Subcutaneous adipose tissue (tissue), 4 donors: ENCODE results near the gene PRX. TPM values are rescaled to one million over a fixed set of nuclear protein-coding genes. Genes with fewer than 3 reads are reported as not detected.

Experiments used
- total RNA-seq, 4 donors: library from RNA; depleted of rRNA; stranded (reverse); fragments of >200 nt; gene quantifications; one replicate each; pipeline ENCODE4 v1.1.0, GENCODE V29; 2016
- TF ChIP-seq, protein P1 (sequence below): fragments of 450-650 bp; IDR thresholded peaks from one replicate; pipeline ENCODE4 v1.5.1; 2016; ENCODE audit warnings: low read depth, mild to moderate bottlenecking, control low read depth, antibody characterized with exemption, moderate library complexity

PRX gene
- total RNA-seq, 4 donors from 2014 or later = 2.0 to 8.1 (median 3.4) TPM

DNA sequence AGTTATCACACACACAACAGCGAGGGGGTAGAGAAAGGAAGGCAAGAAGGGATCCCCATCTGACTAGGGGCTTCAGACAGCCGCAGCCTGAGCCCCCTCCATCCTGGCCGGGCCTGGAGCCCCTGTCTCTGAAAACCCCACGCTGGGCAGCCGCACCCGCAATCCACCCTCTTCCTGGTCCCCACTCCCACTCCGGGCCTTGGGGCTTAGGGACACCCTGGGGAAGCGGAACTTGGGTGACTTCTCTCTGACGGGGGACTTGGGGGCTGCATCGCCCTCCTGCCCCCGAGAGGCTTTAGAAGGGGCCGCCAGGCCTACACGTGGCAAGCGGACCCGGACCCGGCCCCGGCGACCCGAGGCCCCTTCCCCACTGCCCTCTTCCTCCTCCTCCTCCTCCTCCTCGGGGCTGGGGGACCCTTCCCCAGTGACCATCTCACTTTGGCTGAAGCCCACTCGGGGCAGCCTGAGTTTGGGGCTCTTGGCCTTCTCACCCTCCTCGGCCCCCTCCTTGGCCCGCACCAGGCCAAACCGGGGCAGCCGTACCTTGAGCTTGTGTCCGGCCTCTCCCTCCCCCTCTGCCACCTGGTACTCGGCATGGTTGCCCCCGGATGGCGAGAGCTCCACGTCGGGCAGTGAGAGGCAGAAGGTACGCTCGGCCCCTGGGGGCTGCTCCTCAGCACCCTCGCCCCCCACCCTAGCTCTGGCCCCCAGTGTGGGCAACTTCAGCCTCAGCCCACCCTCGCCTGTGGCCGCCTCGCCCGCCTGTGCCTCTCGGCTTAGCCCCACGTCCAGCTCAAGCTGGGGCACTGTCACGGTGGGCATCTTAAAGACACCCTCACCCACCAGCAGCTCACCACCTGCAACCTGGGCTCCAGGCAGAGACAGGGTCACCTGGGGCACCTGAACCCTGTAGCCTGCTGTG is 19.0 kb downstream of the PRX start:
- TF ChIP-seq, protein P1, sequence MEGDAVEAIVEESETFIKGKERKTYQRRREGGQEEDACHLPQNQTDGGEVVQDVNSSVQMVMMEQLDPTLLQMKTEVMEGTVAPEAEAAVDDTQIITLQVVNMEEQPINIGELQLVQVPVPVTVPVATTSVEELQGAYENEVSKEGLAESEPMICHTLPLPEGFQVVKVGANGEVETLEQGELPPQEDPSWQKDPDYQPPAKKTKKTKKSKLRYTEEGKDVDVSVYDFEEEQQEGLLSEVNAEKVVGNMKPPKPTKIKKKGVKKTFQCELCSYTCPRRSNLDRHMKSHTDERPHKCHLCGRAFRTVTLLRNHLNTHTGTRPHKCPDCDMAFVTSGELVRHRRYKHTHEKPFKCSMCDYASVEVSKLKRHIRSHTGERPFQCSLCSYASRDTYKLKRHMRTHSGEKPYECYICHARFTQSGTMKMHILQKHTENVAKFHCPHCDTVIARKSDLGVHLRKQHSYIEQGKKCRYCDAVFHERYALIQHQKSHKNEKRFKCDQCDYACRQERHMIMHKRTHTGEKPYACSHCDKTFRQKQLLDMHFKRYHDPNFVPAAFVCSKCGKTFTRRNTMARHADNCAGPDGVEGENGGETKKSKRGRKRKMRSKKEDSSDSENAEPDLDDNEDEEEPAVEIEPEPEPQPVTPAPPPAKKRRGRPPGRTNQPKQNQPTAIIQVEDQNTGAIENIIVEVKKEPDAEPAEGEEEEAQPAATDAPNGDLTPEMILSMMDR = no peak

DNA sequence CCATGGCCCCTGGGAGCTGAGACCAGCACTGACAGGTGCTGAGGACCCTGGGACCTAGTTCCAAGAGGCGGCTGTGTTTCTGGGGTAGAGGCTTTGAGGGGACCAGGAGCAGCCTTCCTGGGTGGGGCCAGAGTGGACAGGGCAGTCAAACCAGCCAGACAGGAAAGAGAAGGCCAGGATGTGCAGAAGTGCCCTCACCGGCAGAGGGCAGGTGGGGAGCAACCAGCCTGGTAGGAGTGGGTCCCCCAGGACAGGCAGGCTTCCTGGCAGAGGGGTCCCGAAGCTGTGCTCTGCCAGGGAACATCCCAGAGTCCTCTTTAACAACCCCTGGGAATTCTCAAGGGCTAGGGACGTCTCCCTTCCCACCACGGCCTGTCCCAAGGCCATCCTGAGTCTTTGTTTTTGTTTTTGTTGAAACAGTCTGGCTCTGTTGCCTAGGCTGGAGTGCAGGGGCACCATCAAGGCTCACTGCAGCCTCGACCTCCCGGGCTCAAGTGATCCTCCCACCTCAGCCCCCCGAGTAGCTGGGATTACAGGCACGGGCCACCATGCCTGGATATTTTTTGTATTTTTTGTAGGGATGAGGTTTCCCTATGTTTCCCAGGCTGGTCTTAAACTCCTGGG is 20.2 kb downstream of the PRX start:
- TF ChIP-seq, protein P1 = no peak

DNA sequence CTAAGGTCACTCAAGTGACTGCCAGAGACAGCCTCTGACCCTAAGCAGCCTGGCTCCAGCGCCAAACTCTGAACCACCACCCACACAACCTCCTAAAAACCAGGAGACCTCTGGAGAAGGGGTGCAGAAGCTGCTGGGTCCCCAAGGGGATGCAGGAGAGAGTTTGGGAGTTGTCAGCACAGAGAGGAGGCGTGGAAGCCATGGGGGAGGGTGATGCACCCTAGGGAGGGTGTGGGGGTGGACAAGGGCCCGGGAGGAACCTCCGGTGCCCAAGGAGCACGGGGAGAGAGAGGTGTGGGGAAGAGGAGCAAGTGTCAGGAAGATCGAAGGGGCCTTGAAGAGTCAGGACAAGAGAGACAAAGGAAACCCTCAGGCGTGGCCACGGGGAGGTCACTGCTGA is 21.1 kb downstream of the PRX start:
- TF ChIP-seq, protein P1 = no peak

DNA sequence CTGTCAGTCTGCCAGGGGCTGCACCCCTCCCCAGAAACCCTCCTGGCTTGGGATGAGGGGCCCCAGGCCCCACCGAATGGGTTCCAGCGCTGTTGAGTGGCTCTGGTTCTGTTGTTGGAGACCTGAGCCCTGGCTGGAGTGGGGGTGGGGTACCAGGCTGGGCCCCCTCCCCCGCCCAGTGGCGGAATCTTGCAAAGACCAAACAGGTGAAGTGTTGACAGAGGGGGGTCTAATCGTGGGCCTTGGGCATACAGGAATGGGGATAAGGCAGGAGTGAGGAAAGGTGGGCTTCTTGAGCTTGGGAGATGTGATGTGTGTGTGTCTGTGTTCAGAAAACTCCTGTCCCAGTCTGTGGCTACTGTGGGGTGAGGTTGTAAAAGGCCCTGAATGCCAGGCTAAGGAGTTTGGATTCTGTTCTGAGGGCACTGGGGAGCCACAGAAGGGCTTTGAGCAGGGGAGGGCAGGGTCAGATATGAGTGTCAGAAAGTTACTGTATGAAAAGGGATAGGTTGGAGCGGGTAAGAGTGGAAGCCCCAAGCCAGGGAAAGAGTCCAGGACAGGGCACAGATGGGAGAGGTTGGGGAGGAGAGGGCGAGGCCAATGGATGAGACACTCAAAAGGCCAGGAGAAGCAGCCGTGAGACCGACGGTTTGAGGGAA is 23.0 kb downstream of the PRX start, which contains the start of gene HIPK4:
TSS of gene HIPK4 (minus strand) at position 98 of the 659 bp plus-strand sequence. CDS start 279 bp downstream, outside the sequence.
- TF ChIP-seq, protein P1 = no peak

DNA sequence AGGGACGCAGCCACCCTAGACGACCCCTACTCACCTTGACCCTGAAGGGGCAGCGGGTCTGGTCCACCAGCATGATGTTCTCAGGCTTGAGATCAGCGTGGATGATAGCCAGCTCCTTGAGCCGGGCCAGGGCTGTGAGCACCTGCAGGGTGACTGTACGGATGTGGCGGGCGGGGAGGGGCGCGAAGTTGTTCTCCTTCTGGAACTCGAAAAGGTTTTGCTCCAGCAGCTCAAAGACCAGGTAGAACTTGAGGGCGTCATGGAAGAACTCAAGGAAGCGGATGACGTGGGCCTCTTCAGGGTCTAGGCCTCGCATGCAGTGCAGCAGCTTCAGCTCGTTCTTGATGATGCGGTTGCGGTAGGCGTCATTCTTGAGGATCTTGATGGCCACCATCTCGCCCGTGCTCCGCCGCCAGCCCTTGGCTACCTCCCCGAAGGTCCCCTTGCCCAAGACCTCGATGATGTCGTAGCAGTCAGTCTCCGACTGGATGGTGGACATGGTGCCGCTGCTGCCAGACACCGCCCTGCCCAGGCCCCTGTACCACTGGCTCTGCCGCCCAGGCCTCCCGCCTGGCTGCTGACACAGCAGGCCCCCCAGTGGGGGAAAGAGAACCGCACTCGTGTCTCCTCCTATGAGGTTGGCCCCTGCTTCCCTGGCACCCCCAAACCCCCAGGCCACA is 23.6 kb downstream of the PRX start:
- TF ChIP-seq, protein P1 = no peak

DNA sequence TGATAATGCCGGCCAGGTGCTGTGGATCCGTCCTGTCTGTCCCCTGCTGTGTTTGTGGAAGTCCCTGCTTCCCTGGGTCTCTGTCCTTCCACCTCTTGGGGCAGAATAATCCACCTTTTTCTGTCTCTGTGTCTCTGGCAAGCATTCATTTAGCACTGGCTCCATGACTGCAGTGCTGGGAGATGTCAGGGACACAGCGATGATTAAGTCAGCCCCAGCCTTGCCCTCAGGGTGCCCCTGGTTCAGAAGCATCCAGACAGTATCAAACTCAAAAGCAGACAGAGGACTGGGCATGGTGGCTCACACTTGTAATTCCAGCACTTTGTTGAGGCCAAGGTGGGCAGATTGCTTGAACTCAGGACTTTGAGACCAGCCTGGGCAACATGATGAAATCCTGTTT is 24.7 kb downstream of the PRX start:
- TF ChIP-seq, protein P1 = no peak
